ENCODE data around the gene MYO5B. TPM values are rescaled to one million over a fixed set of nuclear protein-coding genes. Genes with fewer than 3 reads are reported as not detected.

Gene MYO5B
- total and polyA plus RNA-seq, 10 of the 15 experiments (the other 5 are each of a cell fraction or from before 2014, with no cell fraction given): 2.5 to 4.5 (median 3.3) TPM

- FAIRE-seq: no peak
- ATAC-seq: no peak
- Histone ChIP-seq H3K79me2 (ENCODE audit: control insufficient read depth, insufficient read depth, low read length) (no peaks in the 10 kb centered on the region), H3K4me2 (ENCODE audit: control insufficient read depth, insufficient read depth) (no peak overlapping the region), H3K27me3 (replicated peaks in 1 of 2; ENCODE audit: control insufficient read depth in 2 of 2, insufficient read depth in 2 of 2, low read length in 1 of 2) (no peaks in the 10 kb centered on the region; a peak in 1 of 4 replicates), H3K4me1 (ENCODE audit: control insufficient read depth, insufficient read depth, low read length) (peaks cover 11% of the 10 kb centered on the region), H3K9me3 (replicated peaks; ENCODE audit: control insufficient read depth, insufficient read depth, low read length) (no peaks in the 10 kb centered on the region; the same call in 2 of the 3 replicates), H4K20me1 (ENCODE audit: control insufficient read depth, insufficient read depth) (no peaks in the 10 kb centered on the region), H3K4me3 (no peak overlapping the region), H3K27ac (ENCODE audit: control insufficient read depth, insufficient read depth) (no peak overlapping the region), H3K36me3 (ENCODE audit: control insufficient read depth in 2 of 2, insufficient read depth in 2 of 2, low read length in 1 of 2) (no peaks in the 10 kb centered on the region), H3K9ac (ENCODE audit: control insufficient read depth, insufficient read depth, low read length) (no peak overlapping the region), H2AFZ (ENCODE audit: control insufficient read depth, low read depth, low read length) (no peak overlapping the region)
- no peak for TF ChIP-seq CBX5 (IDR thresholded peaks at IDR 0.05; ENCODE audit: low read depth)
- TF ChIP-seq E2F8 (IDR thresholded peaks at IDR 0.05; ENCODE audit: low read depth, partially characterized antibody): no peak
- no peak for TF ChIP-seq SMARCA5 (IDR thresholded peaks at IDR 0.05)
- TF ChIP-seq BCL11A (IDR thresholded peaks at IDR 0.05; ENCODE audit: low read depth, low read length): no peak
- TF ChIP-seq CHD2 (IDR thresholded peaks at IDR 0.05; ENCODE audit: borderline replicate concordance, low read depth, low read length): no peak
- TF ChIP-seq ZBED1 (IDR thresholded peaks at IDR 0.05; ENCODE audit: borderline replicate concordance): no peak
- no peak for TF ChIP-seq SREBF2 (IDR thresholded peaks at IDR 0.05; ENCODE audit: low read length)
- TF ChIP-seq TCF3 (IDR thresholded peaks at IDR 0.05; ENCODE audit: borderline replicate concordance, insufficient read depth, low read depth, low read length): no peak
- TF ChIP-seq YBX1 (IDR thresholded peaks at IDR 0.05): no peak
- TF ChIP-seq KDM1A (IDR thresholded peaks at IDR 0.05; ENCODE audit: borderline replicate concordance): no peak
- TF ChIP-seq E4F1 (IDR thresholded peaks at IDR 0.05; ENCODE audit: borderline replicate concordance, partially characterized antibody): no peak
- ChIA-PET SMC1A (ENCODE audit: uncharacterized antibody, unreplicated experiment) (interaction anchor here (1.0 to 13.1 kb wide), 8 partner anchors 9 to 177 kb away, joined by 3 to 107 read pairs (median 6); no protein-coding TSS in a partner anchor), CTCF (interaction anchor here (1.1 to 2.4 kb wide), 10 partner anchors 10 to 169 kb away, joined by 3 to 10 read pairs (median 6); no protein-coding TSS in a partner anchor), RAD21 (ENCODE audit: unreplicated experiment) (interaction anchor here (0.9 to 6.2 kb wide), 7 partner anchors 11 to 96 kb away, joined by 3 to 40 read pairs (median 7); no protein-coding TSS in a partner anchor), POLR2A (interaction anchor here (0.9 to 2.6 kb wide), 4 partner anchors 11 to 99 kb away, joined by 3 to 21 read pairs (median 3); no protein-coding TSS in a partner anchor)
- in situ Hi-C loops (cut with MboI) (no loop called here), intact Hi-C loops (cut with micrococcal nuclease; ENCODE audit: unreplicated experiment) (loop anchor here (10.0 kb wide), 1 partner anchor 53 kb away; no protein-coding TSS in a partner anchor)
- no TSS peak for BruUV-seq (replicated peaks)
- DNase-seq (ENCODE audit: low read depth, low spot score): no peak
- 50% methylated on average over 3 of the region's 3 CpGs for WGBS (ENCODE audit: insufficient coverage, insufficient replicate concordance, low lambda C conversion rate, missing lambda C conversion rate)
Measured at GRCh38 chr18:50187659-50188058, 7.3 kb downstream of the MYO5B start.
